ENCODE data around the gene TTC31.

Gene TTC31

DNA sequence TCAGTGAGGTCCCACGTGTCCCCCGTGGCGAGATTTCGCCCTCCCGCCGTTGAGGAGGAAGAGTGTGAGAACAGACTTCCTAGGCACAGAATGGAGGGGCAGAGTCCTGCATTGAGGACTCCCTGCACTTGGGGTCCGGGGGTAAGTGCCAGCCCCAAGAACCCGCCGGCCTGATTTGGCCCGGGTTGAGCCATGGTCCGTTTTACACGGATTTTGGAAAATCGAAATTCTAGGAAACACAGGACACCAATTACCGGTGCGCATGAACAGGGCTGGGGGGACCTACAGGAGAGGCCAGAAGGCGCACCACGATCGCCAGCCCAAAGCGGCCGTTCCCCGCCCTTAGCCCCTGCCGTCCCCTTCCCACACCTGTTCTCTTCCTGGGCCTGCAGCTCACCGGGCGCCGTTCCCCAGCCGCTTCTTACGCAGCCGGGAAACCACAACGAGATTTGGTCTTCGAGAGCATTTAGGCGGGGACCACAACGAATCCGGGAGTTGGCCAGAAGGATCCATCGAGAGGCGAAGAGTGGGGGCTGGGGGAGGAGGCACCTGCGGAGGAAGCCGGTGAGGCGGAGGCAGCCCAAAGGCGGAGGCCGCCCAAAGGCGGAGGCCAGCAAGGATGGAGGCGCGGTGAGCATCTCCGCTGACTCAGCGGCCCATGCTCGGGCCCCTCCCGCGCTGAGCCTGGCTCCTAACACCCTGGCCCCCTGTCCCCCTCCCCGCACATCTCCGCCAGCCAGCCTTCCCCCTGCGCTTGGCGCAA, 30.9 kb downstream of the TTC31 start:
- H3K4me3 ChIP-seq (ENCODE audit: low read length in 2 of 2), result no peak overlapping the region
- no peak overlapping the region for H3K27ac ChIP-seq (replicated peaks; ENCODE audit: low read length)
- H2BK120ac ChIP-seq (ENCODE audit: low read depth, low read length), result no peak overlapping the region
- no peak overlapping the region for H3K9ac ChIP-seq (ENCODE audit: low read depth, low read length, poor library complexity)
- peaks cover 2 to 4% of the 10 kb centered on the region in 2 donors for H3K4me1 ChIP-seq (ENCODE audit: control insufficient read depth in 2 of 2, insufficient read depth in 1 of 2, low read depth in 1 of 2, low read length in 2 of 2)
- no peaks in the 10 kb centered on the region for H3K79me1 ChIP-seq (ENCODE audit: low read depth, low read length)
- peaks cover 46 to 96% (median 92%) of the 10 kb centered on the region in 3 experiments for H3K27me3 ChIP-seq (ENCODE audit: control insufficient read depth in 3 of 3, insufficient read depth in 3 of 3, low read depth in 1 of 3, low read length in 3 of 3)
- H3K4me2 ChIP-seq (ENCODE audit: insufficient read depth, low read length, poor library complexity, severe bottlenecking), result no peak overlapping the region
- H2BK5ac ChIP-seq (ENCODE audit: low read length), result no peak overlapping the region
- peak overlapping the region; percentile 71 for H2AFZ ChIP-seq (ENCODE audit: low read length)
- no peak overlapping the region for H4K8ac ChIP-seq (ENCODE audit: low read depth, low read length)
- no CpG with 5 or more reads among the region's 52 CpGs for WGBS, 2 donors (ENCODE audit: extremely low coverage in 2 of 2, insufficient read length in 2 of 2, insufficient replicate concordance in 1 of 2)
- H3K18ac ChIP-seq (ENCODE audit: low read length), result peak overlapping the region; percentile 33
- no peak overlapping the region for H3K14ac ChIP-seq (ENCODE audit: low read length)
- H3K4ac ChIP-seq (ENCODE audit: low read length), result no peak overlapping the region
- H3K36me3 ChIP-seq (replicated peaks in 1 of 2; ENCODE audit: control insufficient read depth in 2 of 2, insufficient read depth in 2 of 2, low read length in 2 of 2), result no peaks in the 10 kb centered on the region
- no peak overlapping the region for H2BK12ac ChIP-seq (ENCODE audit: low read length)
- peak overlapping the region; percentile 35 for H2BK15ac ChIP-seq (ENCODE audit: low read length)
- H4K91ac ChIP-seq (ENCODE audit: low read depth, low read length, poor library complexity), result no peak overlapping the region
- H3K23ac ChIP-seq (ENCODE audit: low read depth, low read length, poor library complexity), result peak overlapping the region; percentile 44
- DNase-seq (ENCODE audit: low spot score), result no peak
- no peak overlapping the region for H2AK5ac ChIP-seq (ENCODE audit: low read depth, low read length)
- peaks cover 5 to 14% of the 10 kb centered on the region in 2 donors for H3K9me3 ChIP-seq (replicated peaks in 1 of 2; ENCODE audit: control insufficient read depth in 2 of 2, insufficient read depth in 1 of 2, low read depth in 1 of 2, low read length in 2 of 2)

DNA sequence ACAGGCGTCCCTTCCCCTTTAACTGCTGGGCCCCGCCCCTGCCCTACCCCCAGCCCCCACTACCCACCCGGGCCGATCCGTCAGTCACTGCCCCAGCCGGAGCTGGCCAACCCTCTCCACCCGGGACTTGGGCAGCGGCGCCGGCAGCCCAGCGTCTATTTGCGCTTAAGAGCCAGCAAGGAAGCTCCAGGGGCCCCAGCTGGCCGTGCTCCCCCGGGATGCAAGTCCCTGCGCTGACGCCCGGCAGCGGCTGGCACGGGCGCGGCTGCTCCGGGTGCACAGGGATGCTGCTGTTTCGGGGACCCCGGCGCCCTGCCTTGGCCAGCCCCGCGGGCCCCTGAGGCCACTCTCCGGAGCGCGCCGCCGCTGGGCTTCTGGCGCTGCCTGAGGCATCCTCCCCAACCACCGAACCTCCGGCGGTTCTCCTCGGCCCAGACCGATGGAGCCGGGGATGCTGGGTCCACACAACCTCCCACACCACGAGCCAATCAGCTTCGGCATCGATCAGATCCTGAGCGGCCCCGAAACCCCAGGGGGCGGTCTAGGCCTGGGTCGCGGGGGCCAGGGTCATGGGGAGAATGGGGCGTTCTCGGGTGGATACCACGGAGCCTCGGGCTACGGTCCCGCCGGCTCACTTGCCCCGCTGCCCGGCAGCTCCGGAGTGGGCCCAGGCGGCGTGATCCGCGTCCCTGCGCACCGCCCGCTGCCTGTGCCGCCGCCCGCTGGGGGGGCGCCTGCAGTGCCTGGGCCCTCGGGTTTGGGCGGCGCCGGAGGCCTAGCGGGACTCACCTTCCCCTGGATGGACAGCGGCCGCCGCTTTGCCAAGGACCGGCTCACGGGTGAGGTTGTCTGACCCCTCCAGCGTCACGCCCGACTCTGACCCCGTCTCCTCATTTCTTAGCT, 31.7 kb downstream of the TTC31 start, which contains the start of gene TLX2:
TSS of gene TLX2 (plus strand) at position 83 of the 903 bp plus-strand sequence. CDS start at position 440, 357 bp downstream.
- peaks cover 2 to 4% of the 10 kb centered on the region in 2 donors for H3K4me1 ChIP-seq (ENCODE audit: control insufficient read depth in 2 of 2, insufficient read depth in 1 of 2, low read depth in 1 of 2, low read length in 2 of 2)
- peak within 1 kb of the TSS; percentile 57 for H2AK5ac ChIP-seq (ENCODE audit: low read depth, low read length)
- H3K4ac ChIP-seq (ENCODE audit: low read length), result no peak within 1 kb of the TSS

GRCh38 chr2:74515271-74515980, 32.5 kb downstream of the TTC31 start:
- peak overlapping the region in 1 of 2 donors; percentile 49 for H3K4me3 ChIP-seq (ENCODE audit: low read length in 2 of 2)
- no peak overlapping the region for H2BK5ac ChIP-seq (ENCODE audit: low read length)
- H3K4me1 ChIP-seq (ENCODE audit: control insufficient read depth in 2 of 2, insufficient read depth in 1 of 2, low read depth in 1 of 2, low read length in 2 of 2), result peaks cover 2 to 4% of the 10 kb centered on the region in 2 donors
- H2AK5ac ChIP-seq (ENCODE audit: low read depth, low read length), result peak overlapping the region; percentile 48
- H2BK120ac ChIP-seq (ENCODE audit: low read depth, low read length), result no peak overlapping the region
- H2BK15ac ChIP-seq (ENCODE audit: low read length), result no peak overlapping the region
- peaks cover 44 to 98% (median 93%) of the 10 kb centered on the region in 3 experiments for H3K27me3 ChIP-seq (ENCODE audit: control insufficient read depth in 3 of 3, insufficient read depth in 3 of 3, low read depth in 1 of 3, low read length in 3 of 3)
- peak overlapping the region; percentile 83 for H3K9ac ChIP-seq (ENCODE audit: low read depth, low read length, poor library complexity)
- peak overlapping the region; percentile 88 for H2AFZ ChIP-seq (ENCODE audit: low read length)
- H3K14ac ChIP-seq (ENCODE audit: low read length), result no peak overlapping the region
- H4K91ac ChIP-seq (ENCODE audit: low read depth, low read length, poor library complexity), result no peak overlapping the region
- H3K79me1 ChIP-seq (ENCODE audit: low read depth, low read length), result no peaks in the 10 kb centered on the region
- H3K18ac ChIP-seq (ENCODE audit: low read length), result peak overlapping the region; percentile 40
- DNase-seq (ENCODE audit: low spot score), result no peak
- peak overlapping the region; percentile 82 for H3K23ac ChIP-seq (ENCODE audit: low read depth, low read length, poor library complexity)
- no peaks in the 10 kb centered on the region for H3K36me3 ChIP-seq (replicated peaks in 1 of 2; ENCODE audit: control insufficient read depth in 2 of 2, insufficient read depth in 2 of 2, low read length in 2 of 2)
- no peak overlapping the region for H3K4ac ChIP-seq (ENCODE audit: low read length)
- H2BK12ac ChIP-seq (ENCODE audit: low read length), result peak overlapping the region; percentile 77
- peak overlapping the region; percentile 44 for H3K4me2 ChIP-seq (ENCODE audit: insufficient read depth, low read length, poor library complexity, severe bottlenecking)
- no CpG with 5 or more reads among the region's 60 CpGs for WGBS, 2 donors (ENCODE audit: extremely low coverage in 2 of 2, insufficient read length in 2 of 2, insufficient replicate concordance in 1 of 2)
- H4K8ac ChIP-seq (ENCODE audit: low read depth, low read length), result peak overlapping the region; percentile 75
- H3K9me3 ChIP-seq (replicated peaks in 1 of 2; ENCODE audit: control insufficient read depth in 2 of 2, insufficient read depth in 1 of 2, low read depth in 1 of 2, low read length in 2 of 2), result peaks cover 5 to 10% of the 10 kb centered on the region in 2 donors
- no peak overlapping the region for H3K27ac ChIP-seq (replicated peaks; ENCODE audit: low read length)

More for the DNA sequence above, 31.7 kb downstream of the TTC31 start, which contains the start of gene TLX2:
- H3K9ac ChIP-seq (ENCODE audit: low read depth, low read length, poor library complexity), result peak within 1 kb of the TSS; percentile 35
- H3K4me2 ChIP-seq (ENCODE audit: insufficient read depth, low read length, poor library complexity, severe bottlenecking), result no peak within 1 kb of the TSS
- H4K8ac ChIP-seq (ENCODE audit: low read depth, low read length), result no peak within 1 kb of the TSS
- H3K18ac ChIP-seq (ENCODE audit: low read length), result peak within 1 kb of the TSS; percentile 46
- peak within 1 kb of the TSS; percentile 82 for H3K23ac ChIP-seq (ENCODE audit: low read depth, low read length, poor library complexity)
- H2BK120ac ChIP-seq (ENCODE audit: low read depth, low read length), result no peak within 1 kb of the TSS
- H3K4me3 ChIP-seq (ENCODE audit: low read length in 2 of 2), result peak within 1 kb of the TSS in 1 of 2 donors; percentile 42
- peak within 1 kb of the TSS; percentile 88 for H2AFZ ChIP-seq (ENCODE audit: low read length)
- DNase-seq (ENCODE audit: low spot score), result no peak
- peak within 1 kb of the TSS; percentile 46 for H2BK12ac ChIP-seq (ENCODE audit: low read length)
- no peaks in the 10 kb centered on the region for H3K36me3 ChIP-seq (replicated peaks in 1 of 2; ENCODE audit: control insufficient read depth in 2 of 2, insufficient read depth in 2 of 2, low read length in 2 of 2)
- H3K9me3 ChIP-seq (replicated peaks in 1 of 2; ENCODE audit: control insufficient read depth in 2 of 2, insufficient read depth in 1 of 2, low read depth in 1 of 2, low read length in 2 of 2), result peaks cover 5 to 14% of the 10 kb centered on the region in 2 donors
- no peak within 1 kb of the TSS for H2BK5ac ChIP-seq (ENCODE audit: low read length)
- H4K91ac ChIP-seq (ENCODE audit: low read depth, low read length, poor library complexity), result no peak within 1 kb of the TSS
- H2BK15ac ChIP-seq (ENCODE audit: low read length), result peak within 1 kb of the TSS; percentile 35
- no peak within 1 kb of the TSS for H3K14ac ChIP-seq (ENCODE audit: low read length)
- no peak within 1 kb of the TSS for H3K27ac ChIP-seq (replicated peaks; ENCODE audit: low read length)
- no peaks in the 10 kb centered on the region for H3K79me1 ChIP-seq (ENCODE audit: low read depth, low read length)
- H3K27me3 ChIP-seq (ENCODE audit: control insufficient read depth in 3 of 3, insufficient read depth in 3 of 3, low read depth in 1 of 3, low read length in 3 of 3), result peaks cover 45 to 98% (median 95%) of the 10 kb centered on the region in 3 experiments
- no CpG with 5 or more reads among the region's 82 CpGs for WGBS, 2 donors (ENCODE audit: extremely low coverage in 2 of 2, insufficient read length in 2 of 2, insufficient replicate concordance in 1 of 2)
